ENCODE measurements around the gene COLEC12. TPM values are rescaled to one million over a fixed set of nuclear protein-coding genes. Genes with fewer than 3 reads are reported as not detected.

COLEC12 gene
- polyA plus RNA-seq, 1 donor (not counting 4 experiments of a cell fraction or from before 2014, with no cell fraction given), result not detected

- DNase-seq (ENCODE audit: low read depth, low spot score), result no peak
- Histone ChIP-seq H4K20me1 (ENCODE audit: control insufficient read depth, extremely low read depth, insufficient read depth, low read length) (no peaks in the 10 kb centered on the region), H3K36me3 (ENCODE audit: control insufficient read depth in 2 of 2, extremely low read depth in 1 of 2, insufficient read depth in 2 of 2, low read length in 2 of 2) (no peaks in the 10 kb centered on the region), H3K79me2 (ENCODE audit: control insufficient read depth, insufficient read depth, low read length) (no peaks in the 10 kb centered on the region), H3K4me1 (ENCODE audit: control insufficient read depth, extremely low read depth, insufficient read depth, low read length) (no peaks in the 10 kb centered on the region), H3K4me2 (ENCODE audit: control insufficient read depth, extremely low read depth, insufficient read depth, low read depth, low read length) (no peak overlapping the region), H3K9me1 (ENCODE audit: control insufficient read depth, extremely low read depth, insufficient read depth, low read length) (no peaks in the 10 kb centered on the region), H2AFZ (ENCODE audit: control insufficient read depth, low read length) (no peak overlapping the region), H3K9me3 (ENCODE audit: control insufficient read depth, low read depth, low read length) (no peaks in the 10 kb centered on the region), H3K27me3 (ENCODE audit: control insufficient read depth, extremely low read depth, insufficient read depth, low read length) (no peaks in the 10 kb centered on the region), H3K9ac (ENCODE audit: control insufficient read depth, extremely low read depth, insufficient read depth, low read length) (no peak overlapping the region), H3K27ac (ENCODE audit: control insufficient read depth, insufficient read depth, low read length) (no peak overlapping the region), H3K4me3 (ENCODE audit: control insufficient read depth in 2 of 3, extremely low read depth in 1 of 3, insufficient read depth in 2 of 3, low read depth in 1 of 3, low read length in 3 of 3) (no peak overlapping the region)
- dilution Hi-C loops (cut with MboI; ENCODE audit: extremely low pct_ligation_motif_present, low sequenced_read_pairs), result no loop called here
- TF ChIP-seq CTCF (optimal IDR thresholded peaks at IDR 0.05 in 1 of 3, IDR thresholded peaks at IDR 0.05 in 1 of 3, conservative IDR thresholded peaks at IDR 0.05 in 1 of 3; ENCODE audit: extremely low read depth in 1 of 3, insufficient read depth in 2 of 3, low read length in 3 of 3) (no peak), EZH2 (IDR thresholded peaks at IDR 0.05; ENCODE audit: low read length) (no peak)
- no peak for FAIRE-seq
These were observed 160.5 kb downstream of the COLEC12 start for GRCh38 chr18:340044-340443.

- TF ChIP-seq CTCF (optimal IDR thresholded peaks at IDR 0.05 in 1 of 3, IDR thresholded peaks at IDR 0.05 in 1 of 3, conservative IDR thresholded peaks at IDR 0.05 in 1 of 3; ENCODE audit: extremely low read depth in 1 of 3, insufficient read depth in 2 of 3, low read length in 3 of 3) (no peak), EZH2 (IDR thresholded peaks at IDR 0.05; ENCODE audit: low read length) (no peak)
These were observed 161.3 kb downstream of the COLEC12 start for GRCh38 chr18:339200-339599.

More at GRCh38 chr18:339200-339599, 161.3 kb downstream of the COLEC12 start:
- dilution Hi-C loops (cut with MboI; ENCODE audit: extremely low pct_ligation_motif_present, low sequenced_read_pairs), result no loop called here
- Histone ChIP-seq H3K27ac (ENCODE audit: control insufficient read depth, insufficient read depth, low read length) (no peak overlapping the region), H3K4me3 (ENCODE audit: control insufficient read depth in 2 of 3, extremely low read depth in 1 of 3, insufficient read depth in 2 of 3, low read depth in 1 of 3, low read length in 3 of 3) (no peak overlapping the region), H2AFZ (ENCODE audit: control insufficient read depth, low read length) (no peak overlapping the region), H3K4me1 (ENCODE audit: control insufficient read depth, extremely low read depth, insufficient read depth, low read length) (no peaks in the 10 kb centered on the region), H3K9me1 (ENCODE audit: control insufficient read depth, extremely low read depth, insufficient read depth, low read length) (no peaks in the 10 kb centered on the region), H4K20me1 (ENCODE audit: control insufficient read depth, extremely low read depth, insufficient read depth, low read length) (no peaks in the 10 kb centered on the region), H3K9ac (ENCODE audit: control insufficient read depth, extremely low read depth, insufficient read depth, low read length) (no peak overlapping the region), H3K79me2 (ENCODE audit: control insufficient read depth, insufficient read depth, low read length) (no peaks in the 10 kb centered on the region), H3K36me3 (ENCODE audit: control insufficient read depth in 2 of 2, extremely low read depth in 1 of 2, insufficient read depth in 2 of 2, low read length in 2 of 2) (no peaks in the 10 kb centered on the region), H3K27me3 (ENCODE audit: control insufficient read depth, extremely low read depth, insufficient read depth, low read length) (no peaks in the 10 kb centered on the region), H3K4me2 (ENCODE audit: control insufficient read depth, extremely low read depth, insufficient read depth, low read depth, low read length) (no peak overlapping the region), H3K9me3 (ENCODE audit: control insufficient read depth, low read depth, low read length) (no peaks in the 10 kb centered on the region)
- FAIRE-seq (no peak), DNase-seq (ENCODE audit: low read depth, low spot score) (no peak)

Measured in keratinocyte (primary cell).